Activated T-cell treated with anti-CD3 and anti-CD28 coated beads, Interleukin-2, amount 50 U/mL, for 4 hours (primary cell): ENCODE measurements around the gene CCL20. TPM values are rescaled to one million over a fixed set of nuclear protein-coding genes. Genes with fewer than 3 reads are reported as not detected.
"Not testable (repeated sequence)": the region's sequence is repeated elsewhere in the genome, so short reads cannot be mapped to it uniquely, and the experiment has no call there.

Experiments
- ATAC-seq, 2 donors: fragments of 200-7000 bp; cut with Tn5 transposase; one replicate each; pipeline ENCODE4 v1.10.0; 2021
- DNase-seq: peaks from one replicate; pipeline ENCODE4 v3.0.0-alpha.2; 2020
- H3K27me3 Mint-ChIP-seq: one replicate; pipeline ENCODE4 v1.8.0; 2021; ENCODE audit warnings: low read depth, mixed read lengths
- H3K36me3 Mint-ChIP-seq: one replicate; pipeline ENCODE4 v1.8.0; 2022; ENCODE audit warnings: mixed read lengths; ENCODE audit not compliant: insufficient read depth
- H3K4me1 Mint-ChIP-seq: one replicate; pipeline ENCODE4 v1.8.0; 2021; ENCODE audit warnings: low read depth, mixed read lengths
- H3K4me3 Mint-ChIP-seq: one replicate; pipeline ENCODE4 v1.8.0; 2021; ENCODE audit warnings: mild to moderate bottlenecking, moderate library complexity, mixed read lengths
- H3K9me3 Mint-ChIP-seq: one replicate; pipeline ENCODE4 v1.8.0; 2021; ENCODE audit warnings: mixed read lengths
- total RNA-seq, 3 donors: library from RNA; stranded (reverse); gene quantifications; one replicate each; pipeline ENCODE4 v1.2.1, GENCODE V29; 2021

Gene CCL20
- total RNA-seq, 3 donors from 2014 or later, result 23.1 to 141 (median 105) TPM

DNA sequence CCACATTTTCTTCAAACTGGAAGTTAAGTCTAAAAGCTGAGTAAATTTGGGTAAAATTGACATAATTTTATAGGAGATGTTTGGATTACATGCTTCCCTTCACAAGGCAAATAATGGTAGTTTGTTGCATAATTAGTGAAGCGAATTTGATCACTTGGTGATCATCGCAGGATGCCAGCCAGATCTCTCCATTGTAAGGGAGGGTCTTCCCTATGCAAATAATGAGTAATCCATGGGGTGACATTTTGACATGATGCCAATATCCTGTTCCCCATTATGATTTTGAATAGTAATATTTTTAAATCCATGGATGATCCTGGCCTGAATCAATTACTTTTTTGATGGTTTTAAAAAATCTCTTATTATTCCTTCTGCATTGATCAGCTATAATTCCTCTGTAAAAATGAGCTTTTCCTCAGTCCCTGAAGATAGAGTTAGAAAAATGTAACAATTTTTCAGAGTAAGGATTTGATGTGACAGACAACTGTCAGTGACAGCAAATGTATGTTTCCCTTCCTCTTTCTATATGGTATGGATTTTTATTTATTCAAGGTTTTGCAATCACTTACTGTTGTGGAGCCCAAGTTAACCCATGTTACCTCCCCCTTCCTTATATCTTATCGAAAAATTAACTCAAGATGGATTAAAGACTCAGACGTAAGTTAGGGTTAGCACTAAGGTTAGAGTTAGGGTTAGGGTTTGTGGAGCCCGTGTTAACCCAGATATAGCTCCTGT, 21.4 kb downstream of the CCL20 start:
- Mint-ChIP-seq H3K9me3 (peaks cover 3% of the 10 kb centered on the region), H3K4me3 (no peak overlapping the region), H3K4me1 (no peaks in the 10 kb centered on the region), H3K36me3 (no peaks in the 10 kb centered on the region), H3K27me3 (no peaks in the 10 kb centered on the region)
- ATAC-seq (no peak), DNase-seq (no peak)

DNA sequence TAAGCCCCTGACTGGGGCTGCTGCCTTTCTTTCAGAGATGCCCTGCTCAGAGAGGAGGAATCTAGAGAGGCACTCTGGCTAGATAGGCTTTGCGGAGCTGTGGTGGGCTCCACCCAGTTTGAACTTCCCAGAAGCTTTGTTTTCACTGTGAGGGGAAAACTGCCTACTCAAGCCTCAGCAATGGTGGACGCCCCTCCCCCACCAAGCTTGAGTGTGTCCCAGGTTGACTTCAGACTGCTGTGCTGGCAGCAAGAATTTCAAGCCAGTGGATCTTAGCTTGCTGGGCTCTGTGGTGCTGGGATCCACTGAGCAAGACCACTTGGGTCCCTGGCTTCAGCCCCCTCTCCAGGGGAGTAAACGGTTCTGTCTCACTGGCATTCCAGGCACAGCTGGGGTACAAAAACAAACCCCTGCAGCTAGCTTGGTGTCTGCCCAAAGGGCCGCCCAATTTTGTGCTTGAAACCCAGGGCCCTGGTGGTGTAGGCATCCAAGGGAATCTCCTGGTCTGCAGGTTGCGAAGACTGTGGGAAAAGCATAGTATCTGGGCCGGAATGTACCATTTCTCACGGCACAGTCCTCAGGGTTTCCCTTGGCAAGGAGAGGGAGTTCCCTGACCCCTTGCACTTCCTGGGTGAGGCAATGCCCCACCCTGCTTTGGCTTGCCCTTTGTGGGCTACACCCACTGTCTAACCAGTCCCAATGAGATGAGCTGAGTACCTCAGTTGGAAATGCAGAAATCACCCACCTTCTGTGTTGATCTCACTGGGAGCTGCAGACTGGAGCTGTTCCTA, 25.9 kb downstream of the CCL20 start:
- not testable (repeated sequence) for H3K9me3 Mint-ChIP-seq, DNase-seq, H3K4me1 Mint-ChIP-seq, H3K36me3 Mint-ChIP-seq, ATAC-seq, H3K4me3 Mint-ChIP-seq, H3K27me3 Mint-ChIP-seq

DNA sequence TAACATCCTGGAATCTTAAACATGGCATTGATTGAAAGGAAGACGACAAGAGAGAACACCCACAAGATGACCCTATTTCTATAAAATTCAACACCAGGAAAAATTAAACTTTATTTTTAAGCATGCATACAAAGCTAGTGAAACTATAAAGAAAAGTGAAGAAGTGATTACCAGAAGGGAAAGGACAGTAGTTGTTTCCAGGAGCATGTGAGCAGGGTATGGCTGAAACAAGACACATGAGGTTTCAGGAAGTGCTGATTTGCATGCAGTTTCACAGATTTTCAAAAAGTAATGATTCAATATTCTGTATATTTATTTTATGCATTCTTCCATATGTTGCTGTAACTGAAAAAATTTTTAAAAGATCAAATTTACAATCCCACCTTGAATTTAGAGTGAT, 33.2 kb downstream of the CCL20 start:
- H3K9me3 Mint-ChIP-seq, result no peaks in the 10 kb centered on the region
- no peaks in the 10 kb centered on the region for H3K36me3 Mint-ChIP-seq
- peak overlapping the region; percentile 39 for H3K4me3 Mint-ChIP-seq
- DNase-seq (no peak), ATAC-seq (no peak)
- H3K4me1 Mint-ChIP-seq, result peaks cover 22% of the 10 kb centered on the region
- H3K27me3 Mint-ChIP-seq, result peaks cover 2% of the 10 kb centered on the region

DNA sequence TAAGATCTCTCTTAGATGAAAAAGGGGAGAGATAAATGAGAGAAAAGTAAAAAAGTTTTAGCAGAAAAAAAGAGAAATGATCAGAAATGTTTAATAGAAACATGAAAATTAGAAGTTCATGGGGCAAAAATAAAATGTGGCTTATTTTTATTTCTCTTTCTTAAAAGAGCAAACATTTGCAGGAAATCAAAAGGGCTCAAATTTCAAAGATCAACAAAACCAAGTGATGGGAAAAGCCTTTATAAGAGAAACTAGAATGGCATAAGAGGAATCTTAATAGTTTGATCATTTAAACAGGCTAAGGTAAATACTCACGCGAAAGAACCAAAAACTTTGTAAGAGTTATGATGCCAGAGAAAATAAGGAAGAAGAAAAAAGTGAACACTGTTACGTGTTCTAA, 34.5 kb downstream of the CCL20 start:
- ATAC-seq, result no peak
- H3K4me3 Mint-ChIP-seq, result peak overlapping the region; percentile 19

DNA sequence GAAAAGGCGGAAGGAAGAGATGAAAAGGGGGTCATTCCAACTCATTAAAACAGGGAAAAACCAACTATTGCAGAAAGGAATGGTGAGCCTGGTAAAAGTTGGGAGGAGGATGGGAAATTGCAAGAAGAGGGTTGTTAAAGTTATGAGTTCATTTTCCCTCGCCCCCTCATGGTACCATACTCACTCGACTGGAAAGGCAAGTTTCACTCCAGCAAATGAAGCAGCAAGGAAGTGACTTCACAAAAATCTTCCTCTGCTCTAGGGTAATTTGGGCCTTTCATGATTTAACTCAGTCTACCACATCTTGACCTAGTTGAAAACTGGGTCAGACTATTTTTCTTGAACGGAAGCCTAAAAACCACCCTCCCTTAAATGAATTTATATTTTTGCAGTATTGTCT, 34.9 kb downstream of the CCL20 start:
- Mint-ChIP-seq H3K4me3 (peak overlapping the region; percentile 40), H3K9me3 (no peaks in the 10 kb centered on the region), H3K27me3 (peaks cover 2% of the 10 kb centered on the region), H3K36me3 (no peaks in the 10 kb centered on the region), H3K4me1 (peaks cover 22% of the 10 kb centered on the region)
- DNase-seq, result no peak
- ATAC-seq, result peak in 1 of 2 donors; percentile 78

More for the DNA sequence above, 34.5 kb downstream of the CCL20 start:
- no peak for DNase-seq
- H3K27me3 Mint-ChIP-seq, result peaks cover 2% of the 10 kb centered on the region
- no peaks in the 10 kb centered on the region for H3K36me3 Mint-ChIP-seq
- H3K9me3 Mint-ChIP-seq, result no peaks in the 10 kb centered on the region
- H3K4me1 Mint-ChIP-seq, result peaks cover 22% of the 10 kb centered on the region

DNA sequence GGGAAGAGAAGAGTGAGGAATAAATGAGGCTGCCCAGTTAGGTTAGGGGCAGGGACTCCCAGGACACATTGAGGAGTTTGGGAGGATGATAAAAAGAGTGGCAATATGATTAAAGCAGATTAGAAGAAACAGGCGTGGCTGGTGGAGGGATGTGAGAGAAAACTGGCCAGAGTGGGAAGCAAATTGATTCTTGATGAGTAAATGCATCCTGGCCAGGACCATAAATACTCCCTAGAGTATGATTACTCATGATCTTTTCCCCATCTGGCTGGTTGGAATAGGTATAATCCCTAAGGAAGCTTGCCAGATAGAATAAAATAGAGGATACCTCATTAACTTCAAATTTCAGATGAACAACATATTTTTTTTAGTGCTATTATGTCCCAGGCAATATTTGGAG, 36.3 kb downstream of the CCL20 start:
- H3K4me3 Mint-ChIP-seq, result no peak overlapping the region
- no peak for ATAC-seq

DNA sequence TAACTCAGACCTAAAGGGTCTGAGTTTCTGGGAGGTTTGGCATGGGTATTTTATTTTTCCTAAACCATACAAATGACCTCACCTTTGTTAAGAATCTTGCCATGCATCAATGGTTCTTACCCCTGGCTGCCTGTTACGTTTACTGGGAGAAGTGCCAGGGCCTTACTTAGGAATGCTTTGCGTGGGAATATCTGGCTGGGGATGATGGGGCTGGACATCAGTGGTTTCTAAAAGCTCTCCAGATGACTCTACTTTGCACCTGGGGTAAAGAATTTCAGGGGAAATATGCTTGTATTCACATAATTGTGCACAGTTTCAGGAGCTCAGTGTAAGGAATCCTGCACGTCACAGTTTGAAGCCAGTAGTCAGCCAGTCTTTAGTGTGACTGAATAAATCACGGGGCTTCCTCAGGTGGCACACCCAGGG, 39.6 kb downstream of the CCL20 start:
- ATAC-seq, result no peak
- Mint-ChIP-seq H3K9me3 (no peaks in the 10 kb centered on the region), H3K36me3 (no peaks in the 10 kb centered on the region), H3K4me3 (no peak overlapping the region), H3K4me1 (peaks cover 13% of the 10 kb centered on the region), H3K27me3 (no peaks in the 10 kb centered on the region)
- no peak for DNase-seq

More for the DNA sequence above, 36.3 kb downstream of the CCL20 start:
- no peak for DNase-seq
- Mint-ChIP-seq H3K9me3 (no peaks in the 10 kb centered on the region), H3K4me1 (peaks cover 22% of the 10 kb centered on the region), H3K27me3 (peaks cover 2% of the 10 kb centered on the region), H3K36me3 (no peaks in the 10 kb centered on the region)

DNA sequence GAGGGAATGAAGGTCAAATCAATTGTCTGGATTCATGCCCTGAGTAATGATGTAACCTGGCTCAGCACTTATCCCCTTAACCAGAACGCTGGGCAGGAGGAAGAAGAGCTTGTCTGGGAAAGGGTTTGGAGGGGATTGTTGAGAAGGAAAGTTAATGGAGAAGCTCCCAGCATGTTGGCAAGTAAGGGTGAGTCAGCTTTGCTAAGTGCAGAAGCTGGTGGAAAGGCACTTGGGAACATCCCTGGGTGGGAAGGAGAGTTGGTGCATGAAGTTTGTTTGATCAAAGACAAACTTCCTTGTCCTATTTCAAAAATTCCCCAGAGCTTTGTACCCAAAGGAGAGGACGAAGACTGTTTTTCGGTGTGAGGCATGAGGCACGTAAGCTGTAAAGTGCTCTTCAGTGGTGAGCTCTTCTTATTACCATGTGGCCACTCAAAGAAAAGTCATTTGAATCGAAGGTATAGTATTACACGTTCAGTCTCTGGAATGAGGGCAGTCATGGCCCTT, 40.2 kb downstream of the CCL20 start:
- Mint-ChIP-seq H3K4me3 (no peak overlapping the region), H3K9me3 (no peaks in the 10 kb centered on the region), H3K4me1 (peaks cover 11% of the 10 kb centered on the region), H3K36me3 (no peaks in the 10 kb centered on the region), H3K27me3 (no peaks in the 10 kb centered on the region)
- no peak for ATAC-seq
- DNase-seq, result no peak

DNA sequence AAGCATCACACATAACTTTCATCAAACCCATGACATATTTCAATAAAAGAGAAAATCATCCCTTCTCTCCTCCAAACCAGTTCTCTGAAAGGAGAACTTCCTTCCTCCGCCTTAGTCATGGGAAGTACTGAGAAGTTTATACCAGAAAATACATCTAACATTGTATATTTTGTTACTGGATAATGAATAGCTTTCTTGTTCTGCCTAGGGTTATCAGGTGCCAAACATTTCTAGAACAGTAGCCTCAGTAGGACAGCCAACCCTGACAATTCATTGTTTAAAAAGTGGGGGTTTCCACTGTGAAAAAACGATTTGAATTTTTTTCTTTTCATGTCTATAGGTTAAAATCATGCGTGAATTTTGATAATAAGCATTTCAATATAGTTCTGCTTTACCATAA, 41.8 kb downstream of the CCL20 start:
- DNase-seq (no peak), ATAC-seq (no peak)
- Mint-ChIP-seq H3K9me3 (no peaks in the 10 kb centered on the region), H3K4me1 (peaks cover 5% of the 10 kb centered on the region), H3K27me3 (no peaks in the 10 kb centered on the region), H3K4me3 (no peak overlapping the region), H3K36me3 (no peaks in the 10 kb centered on the region)

DNA sequence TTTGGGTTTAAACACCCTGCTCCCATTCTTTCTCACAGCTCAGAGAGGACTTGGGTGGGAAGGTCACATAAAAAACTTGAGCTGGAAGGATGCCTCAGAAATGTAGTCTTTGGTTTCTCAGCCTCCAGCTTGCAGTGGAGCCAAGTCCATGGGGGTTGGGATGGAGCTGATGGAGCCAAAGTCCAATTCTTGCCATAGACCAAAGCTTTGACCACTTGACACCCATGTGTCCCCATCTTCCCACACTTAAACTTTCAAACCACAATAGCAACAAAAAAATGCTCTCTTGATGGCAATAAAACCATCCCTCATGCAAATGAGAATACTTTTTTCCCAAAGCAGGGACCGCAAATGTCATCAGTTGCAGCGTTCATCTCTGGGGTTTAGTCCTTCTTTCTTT, 43.1 kb downstream of the CCL20 start:
- ATAC-seq, result no peak
- H3K27me3 Mint-ChIP-seq, result no peaks in the 10 kb centered on the region
- no peak for DNase-seq
- H3K36me3 Mint-ChIP-seq, result no peaks in the 10 kb centered on the region
- H3K9me3 Mint-ChIP-seq, result no peaks in the 10 kb centered on the region
- H3K4me1 Mint-ChIP-seq, result peaks cover 2% of the 10 kb centered on the region
- H3K4me3 Mint-ChIP-seq, result no peak overlapping the region

DNA sequence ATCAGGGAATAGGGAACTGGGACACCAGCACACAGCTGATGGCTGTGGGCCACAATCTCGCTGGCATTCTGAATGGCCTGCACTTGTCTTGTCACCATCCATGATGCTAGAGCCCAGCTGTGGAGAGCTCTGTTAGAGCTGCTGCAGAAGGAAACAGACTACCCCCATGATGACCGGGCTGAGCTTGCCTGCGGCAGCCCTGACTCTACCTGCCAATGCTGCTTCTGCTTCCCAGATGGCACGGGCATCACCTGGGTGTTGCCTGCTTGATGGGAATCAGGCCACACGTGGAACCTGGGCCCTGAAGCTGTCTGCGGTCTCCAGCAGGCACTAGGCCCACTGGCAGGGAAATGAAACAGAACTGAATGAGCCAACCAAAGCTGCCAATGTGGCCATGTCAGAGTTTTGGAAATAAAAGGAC, 46.6 kb downstream of the CCL20 start:
- DNase-seq (no peak), ATAC-seq (no peak)
- Mint-ChIP-seq H3K27me3 (no peaks in the 10 kb centered on the region), H3K36me3 (no peaks in the 10 kb centered on the region), H3K4me3 (no peak overlapping the region), H3K9me3 (no peaks in the 10 kb centered on the region), H3K4me1 (peaks cover 2% of the 10 kb centered on the region)

DNA sequence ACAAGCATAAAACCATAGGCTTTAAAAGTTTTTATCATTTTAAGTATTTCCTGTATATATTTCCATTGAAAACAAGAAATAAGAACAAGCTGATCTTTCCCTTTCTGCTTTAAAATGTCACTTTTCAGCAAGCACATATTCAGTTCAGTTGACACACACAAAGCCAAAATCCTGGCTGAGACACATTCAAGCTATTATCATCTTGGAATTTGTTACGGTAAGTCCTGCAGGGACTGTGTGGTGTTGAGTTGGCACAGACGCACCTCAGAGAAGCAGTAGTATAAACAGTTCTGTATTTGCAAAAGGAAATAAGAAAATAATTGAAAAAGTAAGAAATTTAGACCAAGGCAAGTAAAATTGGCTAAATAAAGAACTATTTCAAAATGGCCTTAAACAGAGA, 47.4 kb downstream of the CCL20 start:
- no peaks in the 10 kb centered on the region for H3K9me3 Mint-ChIP-seq
- no peak for DNase-seq
- H3K27me3 Mint-ChIP-seq, result no peaks in the 10 kb centered on the region
- ATAC-seq, result no peak
- H3K4me1 Mint-ChIP-seq, result peaks cover 2% of the 10 kb centered on the region
- no peak overlapping the region for H3K4me3 Mint-ChIP-seq
- no peaks in the 10 kb centered on the region for H3K36me3 Mint-ChIP-seq

DNA sequence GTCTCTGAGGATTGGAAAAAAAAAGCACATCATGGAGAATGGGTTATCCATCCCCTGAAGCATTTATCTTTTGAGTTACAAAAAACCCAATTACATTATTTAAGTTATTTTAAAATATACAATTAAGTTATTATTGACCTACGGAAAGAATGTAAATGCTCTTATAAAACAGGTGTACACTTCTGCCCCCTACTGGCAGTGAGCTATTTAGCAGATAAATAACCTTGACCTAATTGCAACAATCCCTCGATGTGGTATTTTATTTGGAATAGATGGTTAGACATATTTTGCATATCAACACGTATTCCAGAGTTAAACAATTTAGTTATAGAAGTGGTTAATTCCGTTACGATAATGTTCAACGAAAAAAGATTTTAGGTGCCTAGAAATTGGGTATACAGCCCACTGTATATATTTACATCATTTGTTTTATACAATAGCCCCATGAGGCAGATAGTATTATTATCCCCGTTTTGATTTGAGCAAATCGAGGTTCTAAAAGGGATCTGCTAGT, 48.6 kb downstream of the CCL20 start:
- ATAC-seq (no peak), DNase-seq (no peak)
- no peak overlapping the region for H3K4me3 Mint-ChIP-seq
- no peaks in the 10 kb centered on the region for H3K27me3 Mint-ChIP-seq
- H3K4me1 Mint-ChIP-seq, result peaks cover 2% of the 10 kb centered on the region
- H3K36me3 Mint-ChIP-seq, result no peaks in the 10 kb centered on the region
- H3K9me3 Mint-ChIP-seq, result no peaks in the 10 kb centered on the region

DNA sequence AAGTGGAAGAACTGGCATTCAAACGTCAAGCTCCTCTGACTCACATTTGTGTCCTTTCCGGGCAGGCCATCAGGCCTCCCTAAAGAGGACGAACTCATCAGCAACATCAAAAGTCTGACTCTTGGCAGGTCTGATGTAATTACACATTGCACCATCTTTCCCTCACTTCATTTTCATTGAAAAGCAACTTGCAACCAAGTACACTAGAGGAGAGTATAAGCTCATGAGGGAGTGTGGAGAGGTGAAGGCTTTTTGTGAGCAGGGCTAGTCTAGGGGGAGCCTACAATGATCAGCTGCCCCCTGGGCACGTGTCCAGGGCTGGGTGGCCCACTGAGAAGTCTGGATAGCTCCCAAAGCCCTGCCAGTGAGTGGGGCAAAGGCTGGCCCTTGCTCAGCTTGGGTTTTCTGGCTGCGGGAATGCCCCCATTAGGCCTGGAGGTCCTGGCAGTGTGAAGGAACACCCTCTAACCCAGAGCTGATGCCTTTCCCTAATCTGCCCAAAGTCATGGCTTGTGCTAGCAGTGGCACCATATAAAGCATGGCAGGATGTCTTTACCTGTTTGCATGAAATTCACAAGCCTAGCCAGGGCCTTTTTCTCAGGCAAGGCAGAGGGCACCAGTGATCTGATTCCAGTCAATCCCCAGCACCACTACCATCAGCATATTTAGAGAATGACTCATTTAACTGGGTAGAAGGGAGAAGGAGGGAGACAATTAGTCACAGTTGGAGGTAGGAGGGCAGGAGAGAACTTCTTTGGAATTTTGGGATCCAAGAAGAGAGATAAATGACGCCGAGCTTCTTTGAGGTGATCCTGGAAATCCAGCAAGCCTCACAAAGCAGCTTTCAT, 49.3 kb downstream of the CCL20 start:
- Mint-ChIP-seq H3K27me3 (no peaks in the 10 kb centered on the region), H3K9me3 (no peaks in the 10 kb centered on the region), H3K36me3 (no peaks in the 10 kb centered on the region), H3K4me1 (peaks cover 2% of the 10 kb centered on the region), H3K4me3 (no peak overlapping the region)
- DNase-seq (no peak), ATAC-seq (no peak)
